Measurements from ENCODE around the gene SPRN. TPM values are rescaled to one million over a fixed set of nuclear protein-coding genes. Genes with fewer than 3 reads are reported as not detected.
A peak's percentile ranks its signal among the peaks of the same experiment; 100 is the strongest.
"Not testable (repeated sequence)": the region's sequence is repeated elsewhere in the genome, so short reads cannot be mapped to it uniquely, and the experiment has no call there.

Gene SPRN
- total and polyA plus RNA-seq, 8 donors = 0.18 to 5.2 TPM; not detected in 6

GRCh38 chr10:133441780-133442179, 17.4 kb upstream of the SPRN start:
- H3K9me3 ChIP-seq = peaks cover 6 to 17% (median 15%) of the 10 kb centered on the region in 4 donors
- 52 to 68% (median 60%) methylated on average over 9 to 12 of the region's 12 CpGs for WGBS, 5 donors
- no peak overlapping the region for H3K4me3 ChIP-seq
- peak; percentile 3 to 21 for DNase-seq
- no peak for TF ChIP-seq POLR2A (IDR thresholded peaks at IDR 0.05)
- TF ChIP-seq, protein P1, sequence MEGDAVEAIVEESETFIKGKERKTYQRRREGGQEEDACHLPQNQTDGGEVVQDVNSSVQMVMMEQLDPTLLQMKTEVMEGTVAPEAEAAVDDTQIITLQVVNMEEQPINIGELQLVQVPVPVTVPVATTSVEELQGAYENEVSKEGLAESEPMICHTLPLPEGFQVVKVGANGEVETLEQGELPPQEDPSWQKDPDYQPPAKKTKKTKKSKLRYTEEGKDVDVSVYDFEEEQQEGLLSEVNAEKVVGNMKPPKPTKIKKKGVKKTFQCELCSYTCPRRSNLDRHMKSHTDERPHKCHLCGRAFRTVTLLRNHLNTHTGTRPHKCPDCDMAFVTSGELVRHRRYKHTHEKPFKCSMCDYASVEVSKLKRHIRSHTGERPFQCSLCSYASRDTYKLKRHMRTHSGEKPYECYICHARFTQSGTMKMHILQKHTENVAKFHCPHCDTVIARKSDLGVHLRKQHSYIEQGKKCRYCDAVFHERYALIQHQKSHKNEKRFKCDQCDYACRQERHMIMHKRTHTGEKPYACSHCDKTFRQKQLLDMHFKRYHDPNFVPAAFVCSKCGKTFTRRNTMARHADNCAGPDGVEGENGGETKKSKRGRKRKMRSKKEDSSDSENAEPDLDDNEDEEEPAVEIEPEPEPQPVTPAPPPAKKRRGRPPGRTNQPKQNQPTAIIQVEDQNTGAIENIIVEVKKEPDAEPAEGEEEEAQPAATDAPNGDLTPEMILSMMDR (IDR thresholded peaks at IDR 0.05) = no peak
- no peak for TF ChIP-seq POLR2AphosphoS5 (IDR thresholded peaks at IDR 0.05)
- TF ChIP-seq EP300 (IDR thresholded peaks at IDR 0.05) = no peak
- no peak overlapping the region for H3K27ac ChIP-seq
- H3K36me3 ChIP-seq = no peaks in the 10 kb centered on the region
- H3K4me1 ChIP-seq = no peaks in the 10 kb centered on the region
- intact Hi-C loops (cut with DNase I; ENCODE audit: low total_unique reads) = no loop called here
- no peaks in the 10 kb centered on the region for H3K27me3 ChIP-seq

- H3K4me1 ChIP-seq; H3K36me3 ChIP-seq; H3K27ac ChIP-seq; H3K27me3 ChIP-seq; DNase-seq; H3K4me3 ChIP-seq; intact Hi-C loops (cut with DNase I; ENCODE audit: low total_unique reads): not testable (repeated sequence)
- H3K9me3 ChIP-seq = peaks cover 2 to 13% (median 10%) of the 10 kb centered on the region in 4 donors
- 38 to 86% (median 80%) methylated on average over 2 to 16 of the region's 21 CpGs for WGBS, 5 donors
These were observed 16.9 kb upstream of the SPRN start for GRCh38 chr10:133441356-133441755.

GRCh38 chr10:133440633-133441285, 16.3 kb upstream of the SPRN start:
- TF ChIP-seq POLR2AphosphoS5 (IDR thresholded peaks at IDR 0.05) (no peak), EP300 (IDR thresholded peaks at IDR 0.05) (no peak), POLR2A (IDR thresholded peaks at IDR 0.05) (no peak)
- TF ChIP-seq, protein P1 (IDR thresholded peaks at IDR 0.05) = no peak
- 85 to 97% (median 95%) methylated on average over 7 to 18 of the region's 18 CpGs for WGBS, 5 donors
- H3K4me1 ChIP-seq = no peaks in the 10 kb centered on the region
- no peak for DNase-seq
- H3K27ac ChIP-seq = no peak overlapping the region
- H3K9me3 ChIP-seq = peaks cover 0 to 7% (median 5%) of the 10 kb centered on the region in 4 donors
- H3K36me3 ChIP-seq = no peaks in the 10 kb centered on the region
- no peak overlapping the region for H3K4me3 ChIP-seq
- intact Hi-C loops (cut with DNase I; ENCODE audit: low total_unique reads) = no loop called here
- H3K27me3 ChIP-seq = no peaks in the 10 kb centered on the region

GRCh38 chr10:133439517-133440461, 15.4 kb upstream of the SPRN start:
- Histone ChIP-seq H3K27ac (no peak overlapping the region), H3K4me1 (no peaks in the 10 kb centered on the region), H3K4me3 (no peak overlapping the region), H3K9me3 (no peaks in the 10 kb centered on the region), H3K27me3 (no peaks in the 10 kb centered on the region), H3K36me3 (no peaks in the 10 kb centered on the region)
- TF ChIP-seq POLR2A (IDR thresholded peaks at IDR 0.05) (no peak), EP300 (IDR thresholded peaks at IDR 0.05) (no peak), POLR2AphosphoS5 (IDR thresholded peaks at IDR 0.05) (no peak)
- TF ChIP-seq, protein P1 (IDR thresholded peaks at IDR 0.05) = no peak
- intact Hi-C loops (cut with DNase I; ENCODE audit: low total_unique reads) = no loop called here
- 85 to 91% (median 90%) methylated on average over 20 to 25 of the region's 25 CpGs for WGBS, 5 donors
- peak in 1 of 2 donors; percentile 1 for DNase-seq

Measured in stomach (tissue), 9 donors.